ENCODE results near the gene CTXND2.
"Not testable (repeated sequence)": the region's sequence is repeated elsewhere in the genome, so short reads cannot be mapped to it uniquely, and the experiment has no call there.

The CTXND2 gene

GRCh38 chr1:150887018-150887417 is at the start of gene CTXND2:
TSS of gene CTXND2 (plus strand) at chr1:150887136. CDS start at chr1:150912315, 25,179 bp downstream.
- Mint-ChIP-seq H3K27ac (no peak within 1 kb of the TSS), H3K4me3 (no peak within 1 kb of the TSS), H3K9me3 (peaks cover 3% of the 10 kb centered on the region), H3K36me3 (ENCODE audit: low read depth) (peaks cover 5% of the 10 kb centered on the region), H3K4me1 (ENCODE audit: low read depth) (peaks cover 54% of the 10 kb centered on the region), H3K27me3 (ENCODE audit: low read depth) (no peaks in the 10 kb centered on the region)
- DNase-seq (ENCODE audit: low spot score): no peak

GRCh38 chr1:150840850-150841249 is 46.1 kb upstream of the CTXND2 start:
- H3K27ac Mint-ChIP-seq; H3K9me3 Mint-ChIP-seq; DNase-seq (ENCODE audit: low spot score); H3K4me3 Mint-ChIP-seq; H3K27me3 Mint-ChIP-seq (ENCODE audit: low read depth): not testable (repeated sequence)
- Mint-ChIP-seq H3K36me3 (ENCODE audit: low read depth) (peaks cover 50% of the 10 kb centered on the region), H3K4me1 (ENCODE audit: low read depth) (peaks cover 33% of the 10 kb centered on the region)

GRCh38 chr1:150841626-150842025 is 45.3 kb upstream of the CTXND2 start:
- H3K4me3 Mint-ChIP-seq: peak overlapping the region; percentile 30
- H3K36me3 Mint-ChIP-seq (ENCODE audit: low read depth): peaks cover 50% of the 10 kb centered on the region
- H3K27ac Mint-ChIP-seq: peak overlapping the region; percentile 71
- no peaks in the 10 kb centered on the region for H3K27me3 Mint-ChIP-seq (ENCODE audit: low read depth)
- H3K4me1 Mint-ChIP-seq (ENCODE audit: low read depth): peaks cover 36% of the 10 kb centered on the region
- peak; percentile 6 for DNase-seq (ENCODE audit: low spot score)
- H3K9me3 Mint-ChIP-seq: no peaks in the 10 kb centered on the region

GRCh38 chr1:150842343-150842742 is 44.6 kb upstream of the CTXND2 start:
- Mint-ChIP-seq H3K36me3 (ENCODE audit: low read depth) (peaks cover 49% of the 10 kb centered on the region), H3K4me3 (peak overlapping the region; percentile 30), H3K9me3 (no peaks in the 10 kb centered on the region), H3K4me1 (ENCODE audit: low read depth) (peaks cover 38% of the 10 kb centered on the region), H3K27ac (peak overlapping the region; percentile 71), H3K27me3 (ENCODE audit: low read depth) (no peaks in the 10 kb centered on the region)
- DNase-seq (ENCODE audit: low spot score): no peak

GRCh38 chr1:150842964-150843363 is 44.0 kb upstream of the CTXND2 start:
- Mint-ChIP-seq H3K36me3 (ENCODE audit: low read depth) (peaks cover 51% of the 10 kb centered on the region), H3K27ac (no peak overlapping the region), H3K4me3 (no peak overlapping the region), H3K27me3 (ENCODE audit: low read depth) (no peaks in the 10 kb centered on the region), H3K9me3 (no peaks in the 10 kb centered on the region), H3K4me1 (ENCODE audit: low read depth) (peaks cover 40% of the 10 kb centered on the region)
- no peak for DNase-seq (ENCODE audit: low spot score)

- Mint-ChIP-seq H3K27me3 (ENCODE audit: low read depth) (no peaks in the 10 kb centered on the region), H3K27ac (no peak overlapping the region), H3K36me3 (ENCODE audit: low read depth) (peaks cover 53% of the 10 kb centered on the region), H3K4me3 (no peak overlapping the region), H3K4me1 (ENCODE audit: low read depth) (peaks cover 40% of the 10 kb centered on the region), H3K9me3 (no peaks in the 10 kb centered on the region)
- DNase-seq (ENCODE audit: low spot score): no peak
Measured at GRCh38 chr1:150843474-150843873, 43.5 kb upstream of the CTXND2 start.

- no peaks in the 10 kb centered on the region for H3K27me3 Mint-ChIP-seq (ENCODE audit: low read depth)
- H3K27ac Mint-ChIP-seq: peak overlapping the region; percentile 1
- peaks cover 20% of the 10 kb centered on the region for H3K4me1 Mint-ChIP-seq (ENCODE audit: low read depth)
- H3K9me3 Mint-ChIP-seq: no peaks in the 10 kb centered on the region
- peaks cover 38% of the 10 kb centered on the region for H3K36me3 Mint-ChIP-seq (ENCODE audit: low read depth)
- H3K4me3 Mint-ChIP-seq: no peak overlapping the region
- no peak for DNase-seq (ENCODE audit: low spot score)
Measured at GRCh38 chr1:150846473-150847146, 40.3 kb upstream of the CTXND2 start.

- H3K27ac Mint-ChIP-seq; H3K27me3 Mint-ChIP-seq (ENCODE audit: low read depth); H3K4me3 Mint-ChIP-seq; DNase-seq (ENCODE audit: low spot score): not testable (repeated sequence)
- H3K36me3 Mint-ChIP-seq (ENCODE audit: low read depth): peaks cover 57% of the 10 kb centered on the region
- H3K4me1 Mint-ChIP-seq (ENCODE audit: low read depth): peaks cover 10% of the 10 kb centered on the region
- H3K9me3 Mint-ChIP-seq: peaks cover 11% of the 10 kb centered on the region
Measured at GRCh38 chr1:150850801-150851362, 36.1 kb upstream of the CTXND2 start.

GRCh38 chr1:150852734-150853133 is 34.2 kb upstream of the CTXND2 start:
- not testable (repeated sequence) for H3K27ac Mint-ChIP-seq
- peaks cover 11% of the 10 kb centered on the region for H3K9me3 Mint-ChIP-seq

GRCh38 chr1:150863724-150864123 is 23.2 kb upstream of the CTXND2 start:
- Mint-ChIP-seq H3K9me3 (peaks cover 4% of the 10 kb centered on the region), H3K27ac (no peak overlapping the region), H3K36me3 (ENCODE audit: low read depth) (peaks cover 38% of the 10 kb centered on the region), H3K4me1 (ENCODE audit: low read depth) (peaks cover 14% of the 10 kb centered on the region), H3K4me3 (no peak overlapping the region), H3K27me3 (ENCODE audit: low read depth) (no peaks in the 10 kb centered on the region)
- no peak for DNase-seq (ENCODE audit: low spot score)

More at GRCh38 chr1:150852734-150853133, 34.2 kb upstream of the CTXND2 start:
- DNase-seq (ENCODE audit: low spot score); H3K4me3 Mint-ChIP-seq; H3K4me1 Mint-ChIP-seq (ENCODE audit: low read depth); H3K27me3 Mint-ChIP-seq (ENCODE audit: low read depth): not testable (repeated sequence)
- H3K36me3 Mint-ChIP-seq (ENCODE audit: low read depth): peaks cover 49% of the 10 kb centered on the region

GRCh38 chr1:150864200-150864599 is 22.7 kb upstream of the CTXND2 start:
- DNase-seq (ENCODE audit: low spot score); H3K27ac Mint-ChIP-seq; H3K4me3 Mint-ChIP-seq; H3K9me3 Mint-ChIP-seq; H3K27me3 Mint-ChIP-seq (ENCODE audit: low read depth): not testable (repeated sequence)
- Mint-ChIP-seq H3K36me3 (ENCODE audit: low read depth) (peaks cover 41% of the 10 kb centered on the region), H3K4me1 (ENCODE audit: low read depth) (peaks cover 13% of the 10 kb centered on the region)

- Mint-ChIP-seq H3K4me3 (no peak overlapping the region), H3K36me3 (ENCODE audit: low read depth) (peaks cover 50% of the 10 kb centered on the region), H3K9me3 (no peaks in the 10 kb centered on the region), H3K4me1 (ENCODE audit: low read depth) (peaks cover 31% of the 10 kb centered on the region), H3K27me3 (ENCODE audit: low read depth) (no peaks in the 10 kb centered on the region), H3K27ac (no peak overlapping the region)
- no peak for DNase-seq (ENCODE audit: low spot score)
Measured at GRCh38 chr1:150869683-150870082, 17.3 kb upstream of the CTXND2 start.

GRCh38 chr1:150872572-150872971 is 14.4 kb upstream of the CTXND2 start:
- Mint-ChIP-seq H3K4me1 (ENCODE audit: low read depth) (peaks cover 32% of the 10 kb centered on the region), H3K27ac (no peak overlapping the region), H3K36me3 (ENCODE audit: low read depth) (peaks cover 39% of the 10 kb centered on the region), H3K4me3 (no peak overlapping the region), H3K27me3 (ENCODE audit: low read depth) (no peaks in the 10 kb centered on the region), H3K9me3 (no peaks in the 10 kb centered on the region)
- DNase-seq (ENCODE audit: low spot score): no peak

GRCh38 chr1:150873521-150873920 is 13.4 kb upstream of the CTXND2 start:
- Mint-ChIP-seq H3K27ac (no peak overlapping the region), H3K36me3 (ENCODE audit: low read depth) (peaks cover 30% of the 10 kb centered on the region), H3K27me3 (ENCODE audit: low read depth) (no peaks in the 10 kb centered on the region), H3K4me3 (no peak overlapping the region), H3K9me3 (no peaks in the 10 kb centered on the region), H3K4me1 (ENCODE audit: low read depth) (peaks cover 33% of the 10 kb centered on the region)
- no peak for DNase-seq (ENCODE audit: low spot score)

Measured in T-helper 2 cell treated with Interferon-gamma antibody and Interleukin-4, amounts not matched to agents 5 μg/mL and 100 μg/mL, for 36 hours (primary cell).